Measurements from ENCODE around the gene PPP1R13B. TPM values are rescaled to one million over a fixed set of nuclear protein-coding genes. Genes with fewer than 3 reads are reported as not detected.
A peak's percentile ranks its signal among the peaks of the same experiment; 100 is the strongest.

PPP1R13B gene
- total and polyA plus RNA-seq, 12 donors, result 9.6 to 42.4 (median 22.6) TPM

GRCh38 chr14:103733651-103734050 lies 113.7 kb downstream of the PPP1R13B start:
- Histone ChIP-seq H3K4me3 (no peak overlapping the region), H3K36me3 (replicated peaks in 1 of 2) (peaks cover 0 to 49% of the 10 kb centered on the region in 2 donors), H3K4me1 (replicated peaks in 1 of 2) (peaks cover 18 to 38% of the 10 kb centered on the region in 2 donors), H3K9me3 (replicated peaks in 1 of 3) (no peaks in the 10 kb centered on the region), H3K27me3 (no peaks in the 10 kb centered on the region), H3K27ac (no peak overlapping the region)
- WGBS, 4 donors, result 91 to 94% (median 94%) methylated on average over 14 of the region's 14 CpGs
- no peak for DNase-seq
- intact Hi-C loops (cut with DNase I), result no loop called here
- TF ChIP-seq POLR2A (IDR thresholded peaks at IDR 0.05), result no peak
- TF ChIP-seq CTCF (IDR thresholded peaks at IDR 0.05), result no peak

- Histone ChIP-seq H3K9me3 (replicated peaks in 1 of 3) (no peaks in the 10 kb centered on the region), H3K4me1 (replicated peaks in 1 of 2) (peaks cover 18 to 38% of the 10 kb centered on the region in 2 donors), H3K36me3 (replicated peaks in 1 of 2) (peaks cover 0 to 51% of the 10 kb centered on the region in 2 donors), H3K27ac (no peak overlapping the region), H3K27me3 (no peaks in the 10 kb centered on the region), H3K4me3 (no peak overlapping the region)
- TF ChIP-seq POLR2A (IDR thresholded peaks at IDR 0.05), result no peak
- no peak for TF ChIP-seq CTCF (IDR thresholded peaks at IDR 0.05)
- intact Hi-C loops (cut with DNase I), result no loop called here
- WGBS, 4 donors, result 90 to 94% (median 93%) methylated on average over 6 to 9 of the region's 9 CpGs
- no peak for DNase-seq
These were observed 114.3 kb downstream of the PPP1R13B start for GRCh38 chr14:103732868-103733620.

- Histone ChIP-seq H3K27ac (no peak overlapping the region), H3K4me3 (no peak overlapping the region), H3K9me3 (replicated peaks in 1 of 3) (no peaks in the 10 kb centered on the region), H3K27me3 (no peaks in the 10 kb centered on the region), H3K4me1 (replicated peaks in 1 of 2) (peaks cover 12 to 33% of the 10 kb centered on the region in 2 donors), H3K36me3 (replicated peaks in 1 of 2) (peaks cover 0 to 56% of the 10 kb centered on the region in 2 donors)
- intact Hi-C loops (cut with DNase I), result no loop called here
- peak in 2 of 7 donors; percentile 22 to 51 for DNase-seq
- TF ChIP-seq CTCF (IDR thresholded peaks at IDR 0.05) (no peak), POLR2A (IDR thresholded peaks at IDR 0.05) (no peak)
- 91 to 96% (median 95%) methylated on average over 10 to 24 of the region's 24 CpGs for WGBS, 4 donors
These were observed 115.2 kb downstream of the PPP1R13B start for GRCh38 chr14:103731916-103732867.

GRCh38 chr14:103731481-103731880 lies 115.9 kb downstream of the PPP1R13B start:
- no peak overlapping the region for H3K4me3 ChIP-seq
- no peak overlapping the region for H3K27ac ChIP-seq
- peaks cover 0 to 56% of the 10 kb centered on the region in 2 donors for H3K36me3 ChIP-seq (replicated peaks in 1 of 2)
- intact Hi-C loops (cut with DNase I), result no loop called here
- no peak for TF ChIP-seq POLR2A (IDR thresholded peaks at IDR 0.05)
- no peak for TF ChIP-seq CTCF (IDR thresholded peaks at IDR 0.05)
- DNase-seq, result no peak
- WGBS, 4 donors, result 91 to 93% (median 93%) methylated on average over 14 to 15 of the region's 15 CpGs
- H3K27me3 ChIP-seq, result no peaks in the 10 kb centered on the region
- no peaks in the 10 kb centered on the region for H3K9me3 ChIP-seq (replicated peaks in 1 of 3)
- peaks cover 6 to 26% of the 10 kb centered on the region in 2 donors for H3K4me1 ChIP-seq (replicated peaks in 1 of 2)

All from adrenal gland (tissue), 12 donors.